Lower lobe of right lung (tissue), 2 donors: ENCODE data around the gene CAMLG. TPM values are rescaled to one million over a fixed set of nuclear protein-coding genes. Genes with fewer than 3 reads are reported as not detected.

Experiments used
- ATAC-seq, 2 donors: fragments of 200-7000 bp; cut with Tn5 transposase; one replicate each; pipeline ENCODE4 v1.9.1; 2020 to 2022; ENCODE audit warnings: mild to moderate bottlenecking in 2 of 2, moderate library complexity in 2 of 2
- DNase-seq: peaks from one replicate; pipeline ENCODE4 v3.0.0-alpha.2; 2020
- H3K27ac ChIP-seq: fragments of 200-600 bp; one replicate; pipeline ENCODE4 v1.8.0; 2022
- H3K27me3 ChIP-seq: fragments of 200-600 bp; one replicate; pipeline ENCODE4 v1.8.0; 2022; ENCODE audit warnings: low read depth
- H3K36me3 ChIP-seq: fragments of 200-600 bp; one replicate; pipeline ENCODE4 v1.8.0; 2022; ENCODE audit warnings: mild to moderate bottlenecking
- H3K4me1 ChIP-seq: fragments of 200-600 bp; one replicate; pipeline ENCODE4 v1.8.0; 2022
- H3K4me3 ChIP-seq: fragments of 200-600 bp; one replicate; pipeline ENCODE4 v1.8.0; 2022; ENCODE audit warnings: mild to moderate bottlenecking
- H3K9me3 ChIP-seq: fragments of 200-600 bp; one replicate; pipeline ENCODE4 v1.8.0; 2022
- intact Hi-C: fragments of 100-400 bp; cut with DNase I; formaldehyde crosslinking; loops from one replicate; pipeline ENCODE4 v1.11.0; 2022
- total RNA-seq: library from RNA; stranded (reverse); fragmentation: NEBNext Ultra II Directional; extraction: Animal tissue kit (Norgen Biotek cat#: 25700); gene quantifications from one replicate; pipeline ENCODE4 v1.2.1, GENCODE V29; 2021
- TF ChIP-seq, protein P1 (sequence below): fragments of 200-600 bp; IDR thresholded peaks from one replicate; pipeline ENCODE4 v1.8.0; 2022; ENCODE audit warnings: antibody characterized with exemption, mild to moderate bottlenecking
- donor health status: DM: no; HTN: yes; CAD: no; lungs with severe emphysema.

CAMLG gene
- total RNA-seq, 1 donor from 2014 or later = 25.6 TPM

DNA sequence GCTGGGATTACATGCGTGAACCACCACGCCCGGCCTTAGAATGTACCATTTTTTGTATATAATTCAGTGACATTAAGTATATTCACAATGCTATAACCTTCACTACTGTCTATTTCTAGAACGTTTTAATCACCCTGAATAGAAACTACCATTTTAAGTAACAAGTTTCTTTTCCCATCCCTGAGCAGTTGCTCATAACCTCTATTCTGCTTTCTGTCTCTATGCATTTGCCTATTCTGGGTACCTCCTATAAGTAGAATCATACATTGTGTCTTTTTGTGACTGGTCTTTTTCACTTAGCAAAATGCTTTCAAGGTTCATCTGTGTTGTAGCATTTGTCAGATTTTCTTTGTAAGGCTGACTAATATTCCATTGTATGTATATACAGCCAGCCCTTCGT is 60.1 kb downstream of the CAMLG start:
- no peaks in the 10 kb centered on the region for H3K27me3 ChIP-seq
- no peak for DNase-seq
- no peak overlapping the region for H3K27ac ChIP-seq
- H3K36me3 ChIP-seq = peaks cover 96% of the 10 kb centered on the region
- TF ChIP-seq, protein P1, sequence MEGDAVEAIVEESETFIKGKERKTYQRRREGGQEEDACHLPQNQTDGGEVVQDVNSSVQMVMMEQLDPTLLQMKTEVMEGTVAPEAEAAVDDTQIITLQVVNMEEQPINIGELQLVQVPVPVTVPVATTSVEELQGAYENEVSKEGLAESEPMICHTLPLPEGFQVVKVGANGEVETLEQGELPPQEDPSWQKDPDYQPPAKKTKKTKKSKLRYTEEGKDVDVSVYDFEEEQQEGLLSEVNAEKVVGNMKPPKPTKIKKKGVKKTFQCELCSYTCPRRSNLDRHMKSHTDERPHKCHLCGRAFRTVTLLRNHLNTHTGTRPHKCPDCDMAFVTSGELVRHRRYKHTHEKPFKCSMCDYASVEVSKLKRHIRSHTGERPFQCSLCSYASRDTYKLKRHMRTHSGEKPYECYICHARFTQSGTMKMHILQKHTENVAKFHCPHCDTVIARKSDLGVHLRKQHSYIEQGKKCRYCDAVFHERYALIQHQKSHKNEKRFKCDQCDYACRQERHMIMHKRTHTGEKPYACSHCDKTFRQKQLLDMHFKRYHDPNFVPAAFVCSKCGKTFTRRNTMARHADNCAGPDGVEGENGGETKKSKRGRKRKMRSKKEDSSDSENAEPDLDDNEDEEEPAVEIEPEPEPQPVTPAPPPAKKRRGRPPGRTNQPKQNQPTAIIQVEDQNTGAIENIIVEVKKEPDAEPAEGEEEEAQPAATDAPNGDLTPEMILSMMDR = no peak
- intact Hi-C loops = no loop called here
- no peaks in the 10 kb centered on the region for H3K9me3 ChIP-seq
- H3K4me1 ChIP-seq = no peaks in the 10 kb centered on the region
- no peak for ATAC-seq
- H3K4me3 ChIP-seq = no peak overlapping the region

Other genes starting within 250 kb of the CAMLG start
- 79.4 TPM for gene JADE2, start 212.9 kb upstream of the CAMLG start, total RNA-seq
- gene SAR1B, start 105.7 kb upstream of the CAMLG start, total RNA-seq = 60.0 TPM
- gene SEC24A, start 89.8 kb upstream of the CAMLG start, total RNA-seq = 22.0 TPM
- 43.3 TPM for gene DDX46, start 20.2 kb downstream of the CAMLG start, total RNA-seq
- gene C5orf24, start 107.4 kb downstream of the CAMLG start, total RNA-seq = 47.9 TPM
- gene TXNDC15, start 135.8 kb downstream of the CAMLG start, total RNA-seq = 56.8 TPM
- gene PCBD2, start 166.6 kb downstream of the CAMLG start, total RNA-seq = 13.1 TPM
- gene CATSPER3, start 229.4 kb downstream of the CAMLG start, total RNA-seq = 0.68 TPM